HG03196 (cell line): Measurements from ENCODE around the gene FOXN3.
"Not testable (repeated sequence)": the region's sequence is repeated elsewhere in the genome, so short reads cannot be mapped to it uniquely, and the experiment has no call there.

ENCODE experiments used
- ATAC-seq: cut with Tn5 transposase; IDR thresholded peaks from one replicate; pipeline ENCODE4 v1.9.1; 2021; ENCODE audit not compliant: unreplicated experiment

The FOXN3 gene

GRCh38 chr14:89142366-89142765, 274.7 kb downstream of the FOXN3 start:
- ATAC-seq, result no peak

GRCh38 chr14:89141862-89142261, 275.2 kb downstream of the FOXN3 start:
- ATAC-seq, result no peak

DNA sequence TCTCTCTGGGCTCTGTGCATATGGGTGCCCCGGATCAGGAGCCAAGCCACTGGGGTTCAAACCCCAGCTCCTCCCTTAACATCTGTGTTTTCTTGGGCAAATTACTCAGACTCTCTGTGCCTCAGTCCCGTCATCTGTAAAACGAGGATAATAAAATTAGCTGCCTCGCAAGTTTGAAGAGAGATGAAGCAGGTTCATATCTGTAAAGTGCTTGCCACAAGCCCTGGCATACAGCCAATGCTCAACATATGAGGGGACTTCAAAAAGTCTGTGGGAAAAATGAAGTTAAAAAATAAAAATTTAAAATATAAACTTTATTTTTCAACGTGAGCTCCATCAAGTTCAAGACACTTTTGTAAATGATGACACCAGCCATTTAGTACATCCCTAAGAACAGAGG, 276.7 kb downstream of the FOXN3 start:
- ATAC-seq, result no peak

DNA sequence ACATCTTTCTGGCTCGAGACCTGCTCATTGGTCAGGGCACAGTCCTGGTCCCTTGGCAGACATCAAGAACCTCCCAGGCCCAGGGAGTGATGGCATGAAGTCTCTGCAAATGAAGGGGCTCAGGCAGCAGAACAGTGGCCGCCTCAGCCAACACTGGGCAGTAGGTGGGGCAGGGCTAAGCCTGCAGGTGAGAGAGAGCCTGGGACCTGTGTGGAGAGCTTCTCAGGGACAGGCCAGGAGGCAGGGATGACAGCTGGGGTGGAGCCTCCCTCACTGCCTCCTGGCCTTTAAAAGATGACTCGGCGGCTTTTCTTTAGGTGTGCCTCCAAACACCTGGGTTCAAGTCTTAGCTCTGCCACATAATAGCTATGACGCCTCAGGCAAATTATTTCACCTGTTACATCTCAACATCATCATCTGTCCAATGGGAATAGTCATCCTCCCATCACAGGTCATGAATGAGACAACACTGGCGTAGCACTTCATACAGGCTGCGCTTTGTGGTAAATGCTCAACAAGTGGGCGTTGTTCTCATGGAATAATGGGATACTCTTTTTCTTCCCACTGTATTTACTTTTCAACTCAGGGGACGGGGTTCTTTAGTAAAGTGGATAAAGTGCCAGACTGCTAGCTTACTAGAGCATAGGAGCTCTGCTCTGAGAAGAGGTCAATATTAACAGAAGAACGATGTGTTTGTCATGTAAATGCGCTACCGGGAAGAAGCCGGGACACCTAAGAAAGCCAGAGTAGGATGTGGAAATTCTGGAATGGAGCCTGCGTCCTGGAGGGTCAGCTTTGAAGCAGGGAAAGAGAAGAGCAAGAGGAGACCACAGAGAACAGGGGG, 277.4 kb downstream of the FOXN3 start:
- no peak for ATAC-seq

GRCh38 chr14:89138846-89139245, 278.2 kb downstream of the FOXN3 start:
- ATAC-seq, result no peak

GRCh38 chr14:89137526-89138163, 279.4 kb downstream of the FOXN3 start:
- no peak for ATAC-seq

GRCh38 chr14:89136587-89136986, 280.4 kb downstream of the FOXN3 start:
- ATAC-seq, result no peak

- no peak for ATAC-seq
These were observed 282.4 kb downstream of the FOXN3 start for GRCh38 chr14:89134640-89135039.

DNA sequence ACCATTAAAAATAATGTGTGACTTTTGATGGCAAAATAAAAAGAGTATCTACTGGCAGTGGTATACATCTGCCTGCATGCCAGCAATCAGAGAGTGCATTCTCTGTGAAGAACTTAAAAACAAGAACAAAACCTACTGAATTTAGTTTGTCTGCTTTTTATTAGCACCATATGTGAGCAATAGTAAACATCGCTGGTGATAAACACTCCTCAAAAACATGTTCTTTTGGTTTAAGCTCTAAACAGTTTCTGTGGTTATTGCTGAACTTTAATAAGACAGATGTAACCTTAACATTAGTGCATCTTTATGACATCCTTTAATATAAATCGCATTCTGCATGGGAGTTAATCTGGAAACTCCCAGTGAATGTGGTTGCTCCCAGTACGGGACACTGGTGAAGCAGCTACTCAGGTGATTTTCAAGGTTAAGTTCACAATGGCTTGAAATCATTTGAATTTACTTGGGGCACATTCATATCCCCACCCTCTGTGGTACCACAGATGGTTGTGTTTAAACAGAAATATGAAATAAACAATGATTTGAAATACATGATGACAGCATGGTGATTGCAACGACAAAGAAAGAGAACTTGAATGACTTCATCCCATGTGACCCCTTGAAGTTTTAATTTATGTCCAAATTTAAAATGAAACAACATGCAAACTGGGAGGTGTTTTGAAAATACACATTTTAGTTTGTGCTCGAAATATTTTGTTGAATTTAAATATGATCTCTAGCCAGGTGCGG, 285.9 kb downstream of the FOXN3 start:
- ATAC-seq, result no peak

- no peak for ATAC-seq
These were observed 287.5 kb downstream of the FOXN3 start for GRCh38 chr14:89129570-89129969.

- ATAC-seq, result no peak
These were observed 288.6 kb downstream of the FOXN3 start for GRCh38 chr14:89128311-89129026.

DNA sequence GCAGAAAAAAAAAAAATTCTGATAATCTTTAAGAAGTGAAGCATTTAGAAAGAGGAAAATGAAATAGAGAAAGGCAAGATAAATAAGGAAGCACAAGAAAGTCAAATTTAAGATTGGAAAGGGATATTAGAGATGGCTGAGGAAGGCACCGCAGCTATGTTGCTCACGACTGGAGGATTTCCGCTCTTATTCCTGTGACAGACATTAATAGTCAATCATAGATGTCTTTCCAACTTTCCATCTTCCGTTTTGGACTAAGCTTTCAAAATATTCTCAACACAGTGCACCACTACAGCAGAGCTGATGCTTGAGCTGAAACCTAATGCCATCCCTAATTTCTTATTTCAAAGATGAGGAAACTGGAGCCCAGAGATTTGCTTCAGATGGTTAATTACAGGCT, 290.6 kb downstream of the FOXN3 start:
- no peak for ATAC-seq

DNA sequence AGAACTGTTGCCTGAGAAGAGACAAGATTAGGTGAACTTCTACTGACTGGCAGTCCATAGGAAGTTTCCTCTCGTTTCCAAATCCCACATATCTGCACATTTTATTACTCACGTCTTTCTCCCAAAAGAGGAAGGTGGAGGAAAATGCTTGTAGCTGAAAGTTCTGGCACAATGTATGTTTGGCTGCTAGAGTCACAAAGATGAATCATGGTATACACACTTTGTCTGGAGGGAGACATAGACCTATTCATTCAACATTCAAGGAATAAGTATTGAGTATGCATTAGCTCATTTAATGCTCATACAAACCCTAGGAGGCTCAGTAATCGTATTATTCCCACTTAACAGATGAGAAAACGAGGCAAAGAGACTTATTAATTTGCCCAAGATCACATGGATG, 291.8 kb downstream of the FOXN3 start:
- ATAC-seq, result no peak

DNA sequence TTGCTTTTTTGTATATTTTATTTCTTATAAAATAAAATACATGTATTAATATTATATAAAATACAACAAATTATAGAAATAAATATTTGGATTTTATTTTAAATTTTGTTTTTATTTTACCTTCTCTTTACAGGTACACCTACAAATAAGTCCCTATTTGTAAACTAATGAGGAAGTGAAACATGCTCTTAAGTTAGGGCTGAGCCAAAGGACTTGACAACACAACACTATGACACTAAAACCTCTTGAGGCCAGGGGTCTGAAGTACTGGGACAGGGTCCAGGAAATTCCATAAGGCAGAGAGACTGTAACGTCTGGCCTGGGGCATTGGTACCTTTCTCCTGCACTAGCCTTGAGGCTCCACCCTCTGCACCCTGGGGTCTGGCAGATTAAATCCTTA, 293.2 kb downstream of the FOXN3 start:
- ATAC-seq, result no peak

- no peak for ATAC-seq
These were observed 293.8 kb downstream of the FOXN3 start for GRCh38 chr14:89123215-89123614.

GRCh38 chr14:89121968-89122620, 294.9 kb downstream of the FOXN3 start:
- ATAC-seq, result no peak

GRCh38 chr14:89117012-89117411, 300.0 kb downstream of the FOXN3 start:
- ATAC-seq, result no peak

GRCh38 chr14:89114109-89114508, 302.9 kb downstream of the FOXN3 start:
- ATAC-seq, result no peak

- ATAC-seq, result no peak
These were observed 304.3 kb downstream of the FOXN3 start for GRCh38 chr14:89112720-89113119.

- ATAC-seq, result not testable (repeated sequence)
These were observed 305.1 kb downstream of the FOXN3 start for GRCh38 chr14:89111766-89112543.
